Nephron (organoid): Measurements from ENCODE around the gene GNG7.
"Not testable (repeated sequence)": the region's sequence is repeated elsewhere in the genome, so short reads cannot be mapped to it uniquely, and the experiment has no call there.

ENCODE experiments used
- H3K27ac Mint-ChIP-seq, 3 experiments: 2 replicates each; pipeline ENCODE4 v1.8.0; 2020; ENCODE audit warnings: mixed read lengths in 3 of 3, mild to moderate bottlenecking in 2 of 3, moderate library complexity in 1 of 3
- H3K27me3 Mint-ChIP-seq: 2 replicates; pipeline ENCODE4 v1.8.0; 2021; ENCODE audit warnings: low read depth, mild to moderate bottlenecking, moderate library complexity, mixed read lengths
- H3K36me3 Mint-ChIP-seq: 2 replicates; pipeline ENCODE4 v1.8.0; 2020; ENCODE audit warnings: low read depth, mixed read lengths
- H3K4me1 Mint-ChIP-seq: 2 replicates; pipeline ENCODE4 v1.8.0; 2020; ENCODE audit warnings: mixed read lengths
- H3K4me3 Mint-ChIP-seq, 3 experiments: 2 replicates each; pipeline ENCODE4 v1.8.0; 2020; ENCODE audit warnings: mild to moderate bottlenecking in 3 of 3, mixed read lengths in 3 of 3, moderate library complexity in 2 of 3
- H3K9me3 Mint-ChIP-seq: 2 replicates; pipeline ENCODE4 v1.8.0; 2020; ENCODE audit warnings: mixed read lengths
- TF ChIP-seq, protein P1 (sequence below), 3 experiments: fragments of 200-600 bp; sonication (generic); IDR thresholded peaks; one replicate each; pipeline ENCODE4 v1.5.0; 2021; ENCODE audit warnings: antibody characterized with exemption in 3 of 3; ENCODE audit not compliant: unreplicated experiment in 3 of 3

Gene GNG7

DNA sequence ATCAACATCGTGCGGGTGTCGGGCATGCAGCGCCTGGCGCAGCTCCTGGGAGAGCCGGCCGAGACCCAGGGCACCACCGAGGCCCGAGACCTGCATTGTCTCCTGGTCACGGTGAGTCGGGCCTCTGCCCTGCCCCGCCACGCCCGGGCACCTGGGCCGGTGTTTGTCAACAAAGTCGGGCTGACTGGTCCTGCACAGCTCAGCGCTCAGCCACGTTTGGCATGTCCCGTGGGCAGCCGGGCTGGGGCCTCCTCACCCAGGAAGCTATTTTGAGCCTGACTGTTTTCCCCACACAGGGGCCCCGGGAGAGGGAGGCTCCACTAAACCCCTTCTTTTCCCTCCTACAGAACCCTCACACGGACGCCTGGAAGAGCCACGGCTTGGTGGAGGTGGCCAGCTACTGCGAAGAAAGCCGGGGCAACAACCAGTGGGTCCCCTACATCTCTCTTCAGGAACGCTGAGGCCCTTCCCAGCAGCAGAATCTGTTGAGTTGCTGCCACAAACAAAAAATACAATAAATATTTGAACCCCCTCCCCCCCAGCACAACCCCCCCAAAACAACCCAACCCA is 225.3 kb downstream of the GNG7 start:
- Mint-ChIP-seq H3K4me1 (peaks cover 19% of the 10 kb centered on the region), H3K9me3 (no peaks in the 10 kb centered on the region), H3K36me3 (no peaks in the 10 kb centered on the region), H3K27me3 (peaks cover 41% of the 10 kb centered on the region), H3K4me3 (peak overlapping the region; percentile 93 to 97 (median 96)), H3K27ac (peak overlapping the region in 1 of 3 experiments; percentile 48)
- TF ChIP-seq, protein P1, sequence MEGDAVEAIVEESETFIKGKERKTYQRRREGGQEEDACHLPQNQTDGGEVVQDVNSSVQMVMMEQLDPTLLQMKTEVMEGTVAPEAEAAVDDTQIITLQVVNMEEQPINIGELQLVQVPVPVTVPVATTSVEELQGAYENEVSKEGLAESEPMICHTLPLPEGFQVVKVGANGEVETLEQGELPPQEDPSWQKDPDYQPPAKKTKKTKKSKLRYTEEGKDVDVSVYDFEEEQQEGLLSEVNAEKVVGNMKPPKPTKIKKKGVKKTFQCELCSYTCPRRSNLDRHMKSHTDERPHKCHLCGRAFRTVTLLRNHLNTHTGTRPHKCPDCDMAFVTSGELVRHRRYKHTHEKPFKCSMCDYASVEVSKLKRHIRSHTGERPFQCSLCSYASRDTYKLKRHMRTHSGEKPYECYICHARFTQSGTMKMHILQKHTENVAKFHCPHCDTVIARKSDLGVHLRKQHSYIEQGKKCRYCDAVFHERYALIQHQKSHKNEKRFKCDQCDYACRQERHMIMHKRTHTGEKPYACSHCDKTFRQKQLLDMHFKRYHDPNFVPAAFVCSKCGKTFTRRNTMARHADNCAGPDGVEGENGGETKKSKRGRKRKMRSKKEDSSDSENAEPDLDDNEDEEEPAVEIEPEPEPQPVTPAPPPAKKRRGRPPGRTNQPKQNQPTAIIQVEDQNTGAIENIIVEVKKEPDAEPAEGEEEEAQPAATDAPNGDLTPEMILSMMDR (IDR thresholded peaks at IDR 0.05; ENCODE audit: unreplicated experiment in 3 of 3): no peak

DNA sequence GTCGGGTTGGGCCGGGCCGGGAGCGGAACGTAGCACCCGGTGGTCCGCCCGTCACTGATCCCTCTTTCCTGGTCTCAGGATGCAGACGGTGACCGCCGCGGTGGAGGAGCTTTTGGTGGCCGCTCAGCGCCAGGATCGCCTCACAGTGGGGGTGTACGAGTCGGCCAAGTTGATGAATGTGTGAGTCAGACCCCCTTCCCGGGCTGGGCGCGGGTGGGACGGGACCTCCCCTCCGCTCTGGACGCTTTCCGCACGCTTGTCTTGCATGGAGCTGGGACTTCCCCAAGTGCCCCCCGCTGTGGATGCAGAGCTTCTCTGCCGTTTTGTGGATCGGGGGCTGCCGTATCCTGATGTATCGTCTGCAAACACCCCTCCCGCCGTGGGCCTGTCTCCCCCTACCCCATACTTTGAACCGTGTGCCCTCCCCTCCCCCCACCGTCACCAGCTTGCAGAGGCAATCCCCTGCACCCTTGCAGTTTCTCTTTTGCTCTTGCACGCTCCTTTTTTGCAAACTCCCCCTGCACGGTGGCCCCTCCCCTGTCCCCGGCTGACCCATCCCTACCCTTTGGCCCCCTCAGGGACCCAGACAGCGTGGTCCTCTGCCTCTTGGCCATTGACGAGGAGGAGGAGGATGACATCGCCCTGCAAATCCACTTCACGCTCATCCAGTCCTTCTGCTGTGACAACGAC is 225.9 kb downstream of the GNG7 start:
- peak overlapping the region; percentile 93 to 97 (median 96) for H3K4me3 Mint-ChIP-seq
- no peaks in the 10 kb centered on the region for H3K36me3 Mint-ChIP-seq
- no peaks in the 10 kb centered on the region for H3K9me3 Mint-ChIP-seq
- TF ChIP-seq, protein P1 (IDR thresholded peaks at IDR 0.05; ENCODE audit: unreplicated experiment in 3 of 3): no peak
- H3K27me3 Mint-ChIP-seq: peaks cover 40% of the 10 kb centered on the region
- H3K4me1 Mint-ChIP-seq: peaks cover 19% of the 10 kb centered on the region
- peak overlapping the region; percentile 14 to 61 (median 48) for H3K27ac Mint-ChIP-seq

DNA sequence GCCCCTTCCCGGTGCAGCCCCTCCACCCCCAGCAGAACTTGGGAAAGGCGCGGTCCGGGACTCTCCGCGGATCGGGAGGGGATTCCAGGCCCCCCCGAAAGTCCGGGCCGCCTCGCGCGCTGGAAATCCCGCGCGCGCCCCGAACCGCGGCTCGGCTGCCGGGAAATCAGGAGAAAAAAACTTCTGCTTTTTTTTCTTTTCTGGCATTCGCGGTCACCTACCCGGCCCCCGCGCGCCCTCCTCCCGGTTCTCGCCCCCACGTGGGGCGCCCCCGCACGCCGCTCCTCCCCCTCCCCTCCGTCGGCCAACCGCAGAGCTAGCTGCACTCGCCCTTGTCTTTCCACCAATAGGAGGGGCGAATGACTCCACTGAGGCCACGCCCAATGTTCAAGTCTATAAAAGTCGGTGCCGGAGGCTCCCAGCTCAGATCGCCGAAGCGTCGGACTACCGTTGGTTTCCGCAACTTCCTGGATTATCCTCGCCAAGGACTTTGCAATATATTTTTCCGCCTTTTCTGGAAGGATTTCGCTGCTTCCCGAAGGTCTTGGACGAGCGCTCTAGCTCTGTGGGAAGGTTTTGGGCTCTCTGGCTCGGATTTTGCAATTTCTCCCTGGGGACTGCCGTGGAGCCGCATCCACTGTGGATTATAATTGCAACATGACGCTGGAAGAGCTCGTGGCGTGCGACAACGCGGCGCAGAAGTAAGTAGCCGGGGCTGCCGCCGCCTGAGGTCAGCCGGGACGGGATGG is 226.6 kb downstream of the GNG7 start, which contains the start of gene GADD45B:
Gene GADD45B (plus strand): TSS at position 426 of the 749 bp plus-strand sequence. CDS start 232 bp downstream, at position 658.
- Mint-ChIP-seq H3K36me3 (no peaks in the 10 kb centered on the region), H3K4me3 (peak within 1 kb of the TSS; percentile 93 to 97 (median 96)), H3K27me3 (peaks cover 38% of the 10 kb centered on the region), H3K4me1 (peaks cover 19% of the 10 kb centered on the region), H3K9me3 (no peaks in the 10 kb centered on the region), H3K27ac (peak within 1 kb of the TSS; percentile 14 to 64 (median 61))
- TF ChIP-seq, protein P1 (IDR thresholded peaks at IDR 0.05; ENCODE audit: unreplicated experiment in 3 of 3): no peak

DNA sequence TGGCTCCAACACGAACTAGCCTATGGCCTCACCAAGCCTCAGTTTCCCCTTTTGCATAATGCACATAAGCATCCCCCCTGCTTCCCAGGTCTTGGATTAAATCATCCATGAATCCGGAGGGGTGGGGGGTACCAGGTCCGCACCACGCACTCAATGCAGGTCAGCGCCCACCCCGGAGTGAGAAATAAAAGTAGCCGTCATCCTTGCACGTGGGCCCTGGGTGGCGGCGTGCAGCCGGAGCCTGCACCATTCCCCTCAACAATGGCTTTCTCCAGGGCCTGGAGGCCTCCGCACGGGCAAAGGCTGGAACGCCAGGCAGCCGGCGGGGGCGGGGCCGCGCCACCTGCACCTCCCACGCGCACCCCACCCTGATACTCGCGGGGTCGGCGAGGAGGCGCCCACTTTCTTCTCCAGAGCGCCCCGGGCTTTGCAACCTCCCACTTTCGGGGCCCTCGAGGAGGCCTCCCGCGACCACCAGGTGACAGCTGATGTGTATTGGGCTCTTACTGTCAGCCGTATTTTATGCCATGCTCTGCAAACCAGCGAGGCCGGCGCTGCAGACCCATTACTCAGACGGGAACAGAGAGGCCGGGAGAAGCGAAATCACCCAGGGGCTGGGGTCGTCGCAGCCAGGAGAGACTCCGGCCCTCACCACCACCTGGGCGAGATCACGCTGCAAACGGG is 227.3 kb downstream of the GNG7 start:
- Mint-ChIP-seq H3K27me3 (peaks cover 32% of the 10 kb centered on the region), H3K4me3 (peak overlapping the region; percentile 68 to 80 (median 77)), H3K4me1 (peaks cover 19% of the 10 kb centered on the region), H3K36me3 (no peaks in the 10 kb centered on the region), H3K27ac (no peak overlapping the region), H3K9me3 (no peaks in the 10 kb centered on the region)
- TF ChIP-seq, protein P1 (IDR thresholded peaks at IDR 0.05; ENCODE audit: unreplicated experiment in 3 of 3): no peak

DNA sequence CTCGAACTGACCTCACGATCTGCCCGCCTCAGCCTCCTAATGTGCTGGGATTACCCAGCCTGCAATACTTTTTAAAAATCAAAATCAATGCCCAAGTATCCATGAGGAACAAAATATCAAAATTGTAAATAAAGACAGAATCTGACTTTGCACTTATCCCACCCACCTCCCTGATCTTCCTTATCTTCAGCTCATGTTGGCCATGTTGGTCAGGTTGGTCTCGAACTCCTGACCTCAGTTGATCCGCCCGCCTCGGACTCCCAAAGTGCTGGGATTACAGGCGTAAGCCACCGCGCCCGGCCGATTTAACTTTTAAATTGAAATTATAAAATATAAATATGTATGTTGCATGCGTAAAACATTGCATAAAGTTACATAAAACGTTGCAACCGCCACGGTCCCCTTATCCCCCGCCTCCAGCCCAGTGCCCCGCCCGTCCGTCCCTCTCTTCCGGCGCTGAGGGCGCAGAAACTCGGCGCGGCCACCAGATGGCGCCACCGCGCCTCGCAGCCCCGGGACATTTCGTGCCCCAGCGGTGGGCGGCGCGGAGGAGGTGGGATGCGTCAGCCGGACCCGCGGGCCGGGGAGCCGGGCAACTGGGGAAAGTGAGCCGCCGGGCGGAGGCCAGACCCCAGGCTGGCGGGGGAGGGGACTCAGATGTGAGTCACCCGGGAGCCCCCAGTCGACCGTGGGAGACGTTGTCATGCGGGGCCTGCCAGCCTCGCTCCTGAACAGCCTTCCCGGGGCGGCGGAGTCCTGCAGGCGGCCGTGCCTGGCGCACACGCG is 228.1 kb downstream of the GNG7 start:
- no peak overlapping the region for H3K27ac Mint-ChIP-seq
- TF ChIP-seq, protein P1 (IDR thresholded peaks at IDR 0.05; ENCODE audit: unreplicated experiment in 3 of 3): peak; percentile 98 to 99 (median 99)
- no peaks in the 10 kb centered on the region for H3K9me3 Mint-ChIP-seq
- H3K4me3 Mint-ChIP-seq: peak overlapping the region; percentile 68 to 75 (median 70)
- no peaks in the 10 kb centered on the region for H3K36me3 Mint-ChIP-seq
- H3K27me3 Mint-ChIP-seq: peaks cover 28% of the 10 kb centered on the region
- peaks cover 22% of the 10 kb centered on the region for H3K4me1 Mint-ChIP-seq

DNA sequence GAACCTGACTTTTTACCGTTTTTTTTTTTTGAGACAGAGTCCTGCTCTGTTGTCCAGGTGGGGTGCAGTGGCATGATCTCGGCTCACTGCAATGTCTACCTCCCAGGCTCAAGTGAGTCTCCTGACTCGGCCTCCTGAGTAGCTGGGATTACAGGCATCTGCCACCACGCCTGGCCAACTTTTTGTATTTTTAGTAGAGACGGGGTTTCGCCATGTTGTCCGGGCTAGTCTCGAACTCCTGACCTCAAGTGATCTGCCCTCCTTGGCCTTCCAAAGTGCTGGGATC is 232.6 kb downstream of the GNG7 start:
- H3K4me1 Mint-ChIP-seq: not testable (repeated sequence)

More for the DNA sequence above, 232.6 kb downstream of the GNG7 start:
- H3K36me3 Mint-ChIP-seq, H3K9me3 Mint-ChIP-seq, H3K4me3 Mint-ChIP-seq, H3K27me3 Mint-ChIP-seq, H3K27ac Mint-ChIP-seq: not testable (repeated sequence)
